Large intestine (tissue), 3 donors: ENCODE data around the gene CABP2. TPM values are rescaled to one million over a fixed set of nuclear protein-coding genes. Genes with fewer than 3 reads are reported as not detected.

Source experiments
- DNase-seq, 2 donors: peaks; one replicate each; pipeline versions ENCODE4 v3.0.0 to v3.0.0-alpha.2; 2013
- H3K27ac ChIP-seq: one replicate; pipeline ENCODE4 v1.5.1; 2013; ENCODE audit warnings: low read length
- H3K27me3 ChIP-seq: 2 replicates; pipeline ENCODE4 v1.6.1; 2013; ENCODE audit warnings: low read length; ENCODE audit not compliant: control insufficient read depth, insufficient read depth
- H3K36me3 ChIP-seq: 2 replicates; pipeline ENCODE4 v1.6.1; 2013; ENCODE audit warnings: low read length; ENCODE audit not compliant: control insufficient read depth, insufficient read depth
- H3K4me1 ChIP-seq: one replicate; pipeline ENCODE4 v1.6.1; 2013; ENCODE audit warnings: low read length; ENCODE audit not compliant: control insufficient read depth, insufficient read depth
- H3K4me3 ChIP-seq: one replicate; pipeline ENCODE4 v1.5.1; 2013; ENCODE audit warnings: low read length
- H3K9me3 ChIP-seq: one replicate; pipeline ENCODE4 v1.6.1; 2013; ENCODE audit warnings: mild to moderate bottlenecking, low read depth, low read length, moderate library complexity; ENCODE audit not compliant: control insufficient read depth
- WGBS: methylation state at CpG from one replicate; pipeline ENCODE4 v1.1.5; 2013; ENCODE audit warnings: low lambda C conversion rate; ENCODE audit not compliant: insufficient coverage; 5-methylcytosine and 5-hydroxymethylcytosine counted together
- polyA plus RNA-seq: library from polyadenylated mRNA; unstranded; fragments of 120-200 nt; gene quantifications from one replicate; pipeline ENCODE4 v1.2.1, GENCODE V29; 2013

The CABP2 gene
- polyA plus RNA-seq, 1 donor: 0.07 TPM

DNA sequence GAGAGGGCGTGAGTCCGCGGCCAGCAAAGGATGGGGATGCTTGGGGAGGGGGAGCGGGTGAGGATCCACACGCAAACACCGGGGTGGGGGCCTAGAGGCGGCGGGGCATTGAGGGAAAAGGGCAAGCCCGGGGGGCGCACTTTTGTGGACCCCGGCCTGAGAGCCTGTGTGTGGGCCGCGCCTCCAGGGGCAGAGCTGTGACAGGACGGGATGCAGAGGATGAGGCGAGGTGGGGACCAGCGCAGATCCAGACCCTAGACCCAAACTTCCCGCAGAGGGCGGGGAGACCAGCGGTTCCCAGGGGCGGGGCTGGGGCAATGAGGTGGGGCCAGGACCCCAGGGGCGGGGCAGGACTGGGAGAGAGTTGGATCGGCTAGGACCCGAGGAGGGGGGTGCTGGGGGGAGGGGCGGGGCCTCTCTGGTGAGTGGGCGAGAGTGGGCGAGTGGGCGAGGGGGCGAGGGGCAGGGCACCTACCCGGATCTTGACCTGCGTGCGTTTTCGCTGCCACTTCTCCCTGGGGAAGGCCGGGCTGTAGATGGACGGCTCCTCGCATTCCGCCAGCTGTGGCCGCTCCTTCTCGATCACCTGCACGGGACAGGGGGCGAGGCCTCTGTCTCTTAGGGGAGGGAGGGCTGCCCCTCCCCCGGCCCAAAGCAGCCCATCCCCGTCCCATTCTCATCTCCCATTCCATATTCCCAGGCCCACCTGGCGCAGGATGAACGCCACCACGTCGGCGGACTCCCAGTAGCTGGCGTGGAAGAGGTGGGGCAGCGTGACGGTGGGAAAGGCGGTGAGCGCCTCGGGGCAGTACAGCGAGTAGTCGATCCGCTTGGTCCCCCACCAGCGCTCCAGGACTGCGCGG, 28.6 kb downstream of the CABP2 start:
- WGBS: 96% methylated on average over 5 of the region's 59 CpGs
- Histone ChIP-seq H3K4me3 (no peak overlapping the region), H3K27me3 (no peaks in the 10 kb centered on the region), H3K9me3 (peaks cover 5% of the 10 kb centered on the region), H3K27ac (no peak overlapping the region), H3K4me1 (no peaks in the 10 kb centered on the region), H3K36me3 (peaks cover 85% of the 10 kb centered on the region)
- DNase-seq: no peak

DNA sequence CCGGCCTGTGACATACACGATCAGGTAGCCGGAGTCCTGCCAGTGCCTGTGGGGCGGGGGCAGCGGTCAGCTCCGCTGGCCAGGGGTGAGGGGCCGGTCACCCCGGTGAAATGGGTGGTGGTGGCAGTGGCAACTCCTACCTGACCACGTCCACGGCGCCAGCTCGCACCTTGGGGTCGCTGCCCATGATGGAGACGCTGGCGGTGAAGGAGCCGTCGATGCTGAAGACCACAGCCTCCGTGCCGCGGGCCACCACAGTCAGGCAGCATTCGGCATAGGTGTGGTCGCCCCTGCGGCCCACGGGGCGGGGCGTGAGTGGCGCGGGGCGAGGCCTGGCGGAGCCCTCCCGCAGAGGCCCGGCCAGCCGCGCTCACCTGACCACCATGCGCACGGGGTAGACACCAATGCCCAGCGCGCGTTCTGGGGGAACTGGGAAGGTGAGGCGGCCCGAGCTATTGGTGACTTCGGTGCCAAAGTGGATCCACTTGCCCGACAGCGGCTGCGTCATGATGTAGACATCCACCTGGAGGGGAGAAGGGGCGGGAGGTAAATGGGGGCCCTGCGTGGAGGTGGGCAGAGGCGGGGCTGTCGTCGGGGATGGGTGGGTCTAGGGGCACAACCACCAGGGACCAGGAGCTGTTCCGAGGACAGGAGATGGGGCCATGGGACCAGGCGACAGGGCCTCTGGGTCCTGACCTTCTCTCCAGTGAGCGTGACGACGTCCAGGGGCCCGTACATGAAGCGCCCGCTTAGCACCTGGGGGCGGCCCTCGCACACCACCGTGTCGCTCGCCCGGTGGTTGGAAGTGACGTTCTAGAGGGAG, 29.5 kb downstream of the CABP2 start:
- WGBS: no CpG with 5 or more reads among the region's 65 CpGs
- Histone ChIP-seq H3K27me3 (no peaks in the 10 kb centered on the region), H3K9me3 (peaks cover 5% of the 10 kb centered on the region), H3K4me3 (no peak overlapping the region), H3K27ac (no peak overlapping the region), H3K4me1 (no peaks in the 10 kb centered on the region), H3K36me3 (peaks cover 87% of the 10 kb centered on the region)
- DNase-seq: no peak

DNA sequence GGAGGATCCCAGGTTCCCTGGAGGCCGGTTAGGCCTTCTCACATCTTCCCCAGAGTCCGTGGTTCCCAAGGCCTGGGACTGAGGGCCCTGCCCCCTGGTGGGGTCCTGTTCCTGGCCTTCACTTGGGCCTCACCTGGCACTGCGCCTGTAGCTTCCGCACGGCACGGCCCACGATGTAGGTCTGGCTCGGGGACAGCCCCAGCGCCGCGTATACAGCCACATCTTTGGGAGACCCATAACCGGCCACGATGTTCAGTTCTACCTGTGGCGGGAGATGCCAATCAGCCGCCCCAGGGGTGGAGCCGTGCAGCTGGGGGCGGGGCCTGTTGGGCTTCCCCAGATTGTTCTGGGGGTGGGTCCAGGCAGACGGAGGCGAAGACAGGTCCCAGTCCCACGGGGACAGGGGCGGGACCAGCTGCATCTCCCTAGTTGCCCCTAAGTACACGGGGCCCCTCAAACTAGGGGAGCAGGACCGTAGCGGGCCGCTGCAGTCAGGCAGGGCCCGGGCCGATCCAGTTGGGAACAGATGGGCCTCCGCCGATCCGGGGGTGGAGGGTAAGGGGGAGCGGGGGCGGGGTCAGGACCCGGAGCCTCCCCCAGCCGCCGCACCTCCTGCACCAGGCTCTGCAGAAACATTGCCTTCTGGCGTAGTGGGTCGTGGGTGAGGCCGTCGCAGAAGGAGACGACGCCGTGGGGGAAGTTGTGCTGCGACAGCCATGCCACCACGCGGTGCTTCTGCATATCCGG, 30.3 kb downstream of the CABP2 start:
- no peak overlapping the region for H3K4me3 ChIP-seq
- WGBS: no CpG with 5 or more reads among the region's 46 CpGs
- no peak for DNase-seq
- H3K27ac ChIP-seq: no peak overlapping the region
- H3K9me3 ChIP-seq: peaks cover 5% of the 10 kb centered on the region
- peaks cover 81% of the 10 kb centered on the region for H3K36me3 ChIP-seq
- no peaks in the 10 kb centered on the region for H3K4me1 ChIP-seq
- no peaks in the 10 kb centered on the region for H3K27me3 ChIP-seq

DNA sequence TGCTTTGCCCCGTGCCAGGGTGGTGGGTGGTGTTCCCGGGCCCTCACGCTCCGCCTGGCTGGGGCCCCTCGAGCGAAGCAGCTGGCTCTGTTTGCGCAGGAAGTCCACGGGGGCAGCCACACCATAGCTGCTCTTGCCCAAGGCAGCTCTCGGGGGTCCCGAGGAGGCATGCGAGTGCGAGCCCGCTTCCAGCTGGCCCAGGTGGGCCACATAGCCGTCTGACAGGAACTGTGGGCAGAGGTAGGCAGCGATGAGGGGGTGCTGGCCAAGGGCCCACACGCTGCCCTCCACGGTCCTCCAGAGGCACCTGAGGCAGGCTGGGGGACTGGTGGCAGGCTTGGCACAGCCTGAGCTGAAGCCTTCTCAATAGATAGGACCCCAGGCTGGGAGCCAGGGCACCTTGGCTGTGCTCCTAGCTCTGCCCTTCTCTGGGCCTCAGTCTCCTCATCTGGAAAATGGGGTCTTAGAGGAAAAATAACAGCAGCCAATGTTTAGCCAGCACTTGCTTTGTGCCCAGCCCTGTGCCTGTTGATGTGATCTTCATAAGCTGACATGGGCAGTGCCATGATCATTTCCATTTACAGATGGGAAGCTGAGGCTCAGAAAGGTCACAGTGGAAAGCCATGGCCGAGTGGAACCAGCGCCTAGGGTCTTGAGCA, 31.0 kb downstream of the CABP2 start:
- peaks cover 5% of the 10 kb centered on the region for H3K9me3 ChIP-seq
- no peak for DNase-seq
- H3K4me1 ChIP-seq: no peaks in the 10 kb centered on the region
- H3K27ac ChIP-seq: no peak overlapping the region
- WGBS: no CpG with 5 or more reads among the region's 19 CpGs
- H3K4me3 ChIP-seq: no peak overlapping the region
- H3K27me3 ChIP-seq: no peaks in the 10 kb centered on the region
- peaks cover 81% of the 10 kb centered on the region for H3K36me3 ChIP-seq

DNA sequence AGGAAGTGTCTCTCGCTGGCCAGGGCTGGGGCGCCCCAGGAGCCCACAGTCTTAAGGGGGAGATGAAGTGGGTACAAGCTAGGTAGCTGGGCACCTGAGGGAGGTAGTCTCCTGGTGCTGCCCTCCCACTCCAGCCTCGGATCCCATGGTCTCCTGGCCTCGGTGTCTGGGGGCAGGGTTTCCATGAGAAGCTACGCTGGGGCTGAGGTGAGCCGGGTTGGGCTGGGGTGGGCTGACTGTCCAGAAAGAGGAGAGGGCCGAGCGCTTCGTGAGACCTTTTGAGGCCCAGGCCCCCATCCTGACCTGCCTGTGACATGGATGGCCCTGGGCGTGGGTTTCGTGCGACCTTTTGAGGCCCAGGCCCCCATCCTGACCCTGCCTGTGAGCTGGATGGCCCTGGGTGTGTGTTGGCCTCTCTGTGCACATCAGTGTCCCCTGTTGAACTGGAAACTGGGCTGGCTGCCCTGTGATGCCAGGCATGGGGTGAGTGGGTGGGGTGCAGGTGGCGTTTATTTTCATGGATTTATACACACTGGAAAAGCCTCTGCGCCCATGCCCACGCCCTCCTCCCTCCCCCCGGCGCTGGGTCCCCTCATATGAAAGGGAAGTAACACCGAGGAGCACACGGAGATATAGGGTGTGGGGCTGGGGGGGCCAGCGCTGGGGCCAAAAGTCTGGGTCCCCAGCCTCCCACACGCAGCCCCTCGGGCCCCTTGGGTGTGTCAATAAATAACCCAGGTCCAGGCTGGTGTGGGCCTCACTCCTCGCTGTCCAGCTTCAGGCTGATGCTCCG, 31.8 kb downstream of the CABP2 start:
- Histone ChIP-seq H3K9me3 (peaks cover 5% of the 10 kb centered on the region), H3K4me1 (no peaks in the 10 kb centered on the region), H3K4me3 (no peak overlapping the region), H3K36me3 (peaks cover 79% of the 10 kb centered on the region), H3K27me3 (no peaks in the 10 kb centered on the region), H3K27ac (no peak overlapping the region)
- no peak for DNase-seq
- WGBS: no CpG with 5 or more reads among the region's 24 CpGs

DNA sequence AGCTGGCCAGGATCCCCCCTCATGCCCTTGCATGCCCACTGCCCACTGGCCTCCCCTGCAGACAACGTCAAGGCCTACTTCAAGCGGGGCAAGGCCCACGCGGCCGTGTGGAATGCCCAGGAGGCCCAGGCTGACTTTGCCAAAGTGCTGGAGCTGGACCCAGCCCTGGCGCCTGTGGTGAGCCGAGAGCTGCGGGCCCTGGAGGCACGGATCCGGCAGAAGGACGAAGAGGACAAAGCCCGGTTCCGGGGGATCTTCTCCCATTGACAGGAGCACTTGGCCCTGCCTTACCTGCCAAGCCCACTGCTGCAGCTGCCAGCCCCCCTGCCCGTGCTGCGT, 32.5 kb downstream of the CABP2 start:
- H3K4me3 ChIP-seq: no peak overlapping the region
- no peaks in the 10 kb centered on the region for H3K4me1 ChIP-seq
- no CpG with 5 or more reads among the region's 15 CpGs for WGBS
- H3K27me3 ChIP-seq: no peaks in the 10 kb centered on the region
- no peak for DNase-seq
- no peak overlapping the region for H3K27ac ChIP-seq
- peaks cover 72% of the 10 kb centered on the region for H3K36me3 ChIP-seq
- peaks cover 5% of the 10 kb centered on the region for H3K9me3 ChIP-seq

DNA sequence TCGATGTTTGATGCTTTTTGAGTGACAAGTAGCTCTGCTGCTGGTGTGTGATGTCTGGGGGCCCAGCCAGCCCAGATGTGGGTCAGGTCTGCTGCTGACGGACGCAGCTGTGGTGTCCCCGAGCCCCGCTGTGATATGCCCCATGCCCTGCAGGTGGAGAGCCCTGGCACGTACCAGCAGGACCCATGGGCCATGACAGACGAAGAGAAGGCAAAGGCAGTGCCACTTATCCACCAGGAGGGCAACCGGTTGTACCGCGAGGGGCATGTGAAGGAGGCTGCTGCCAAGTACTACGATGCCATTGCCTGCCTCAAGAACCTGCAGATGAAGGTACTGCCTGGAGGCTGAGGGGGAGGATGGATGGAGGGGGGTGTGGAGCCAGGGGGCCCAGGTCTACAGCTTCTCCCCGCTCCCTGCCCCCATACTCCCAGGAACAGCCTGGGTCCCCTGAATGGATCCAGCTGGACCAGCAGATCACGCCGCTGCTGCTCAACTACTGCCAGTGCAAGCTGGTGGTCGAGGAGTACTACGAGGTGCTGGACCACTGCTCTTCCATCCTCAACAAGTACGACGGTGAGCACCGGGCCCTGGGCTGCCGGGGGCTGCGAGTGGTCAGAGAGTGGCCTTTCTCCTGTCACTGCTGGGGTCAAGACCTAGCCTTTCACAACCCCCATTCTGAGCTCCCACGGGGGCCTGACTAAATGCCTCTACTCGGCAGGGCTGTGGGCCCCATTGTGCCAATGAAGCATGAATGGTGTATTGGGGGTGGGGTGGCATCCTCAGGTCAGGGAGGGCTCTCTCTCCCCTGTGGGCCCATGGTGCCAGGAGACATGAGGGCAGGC, 33.1 kb downstream of the CABP2 start:
- H3K4me3 ChIP-seq: no peak overlapping the region
- no peaks in the 10 kb centered on the region for H3K4me1 ChIP-seq
- H3K9me3 ChIP-seq: peaks cover 5% of the 10 kb centered on the region
- H3K27me3 ChIP-seq: no peaks in the 10 kb centered on the region
- no CpG with 5 or more reads among the region's 23 CpGs for WGBS
- DNase-seq: no peak
- peaks cover 67% of the 10 kb centered on the region for H3K36me3 ChIP-seq
- H3K27ac ChIP-seq: no peak overlapping the region

DNA sequence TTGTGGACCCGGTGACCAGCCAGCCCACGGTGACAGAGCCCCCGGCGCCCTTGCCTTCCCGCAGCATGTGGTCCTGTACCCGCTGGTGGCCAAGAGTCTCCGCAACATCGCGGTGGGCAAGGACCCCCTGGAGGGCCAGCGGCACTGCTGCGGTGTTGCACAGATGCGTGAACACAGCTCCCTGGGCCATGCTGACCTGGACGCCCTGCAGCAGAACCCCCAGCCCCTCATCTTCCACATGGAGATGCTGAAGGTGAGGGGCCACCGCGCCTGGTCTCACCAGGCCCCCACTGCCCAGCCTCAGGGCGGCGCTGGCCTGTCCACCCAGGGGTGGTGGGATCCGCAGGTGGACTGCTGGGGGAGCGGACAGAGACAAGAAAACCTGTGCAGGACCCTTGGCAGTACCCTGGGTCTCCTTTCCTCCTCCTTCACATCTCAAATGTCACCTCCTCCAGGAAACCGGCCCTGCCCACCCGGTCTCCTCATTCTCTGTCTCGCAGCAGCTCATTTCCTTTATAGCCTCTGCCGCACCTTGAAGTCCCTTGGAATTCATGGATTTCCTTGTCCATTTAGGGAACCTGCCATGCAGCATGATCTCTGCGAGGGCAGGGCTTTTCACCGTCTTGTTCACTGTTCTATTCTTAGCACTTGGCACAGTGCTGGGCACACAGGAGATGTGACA, 33.9 kb downstream of the CABP2 start:
- Histone ChIP-seq H3K27ac (no peak overlapping the region), H3K36me3 (peaks cover 61% of the 10 kb centered on the region), H3K4me1 (no peaks in the 10 kb centered on the region), H3K27me3 (no peaks in the 10 kb centered on the region), H3K9me3 (no peaks in the 10 kb centered on the region), H3K4me3 (no peak overlapping the region)
- no peak for DNase-seq
- 74% methylated on average over 3 of the region's 25 CpGs for WGBS
